Raji (cell line): ENCODE measurements around the gene PIGZ.
A peak's percentile ranks its signal among the peaks of the same experiment; 100 is the strongest.

Experiments
- POLR2A ChIP-seq: IDR thresholded peaks from 2 replicates; pipeline ENCODE4 v1.6.1; 2011; ENCODE audit warnings: low read depth, low read length, control low read depth; ENCODE audit not compliant: insufficient read depth

The PIGZ gene

DNA sequence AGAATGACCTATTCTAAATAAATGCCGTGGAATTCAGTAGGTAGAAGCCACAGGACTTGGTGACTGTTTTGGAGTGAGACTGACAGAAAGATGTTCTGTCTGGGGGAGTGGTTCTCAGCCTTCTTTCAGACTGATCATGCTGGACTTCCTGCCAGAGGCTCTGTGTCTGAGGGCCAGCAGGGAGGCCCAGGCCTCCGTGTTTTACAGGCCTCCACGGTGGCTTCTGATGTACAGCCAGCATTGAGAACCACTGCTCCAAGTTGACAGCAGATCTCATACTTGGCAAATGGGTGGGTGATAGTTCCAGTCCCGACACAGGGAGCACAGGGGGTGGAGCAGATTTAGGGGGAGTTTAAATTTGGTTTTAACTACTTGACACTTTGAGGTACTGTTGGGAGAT is 6.7 kb upstream of the PIGZ start:
- TF ChIP-seq POLR2A: no peak

DNA sequence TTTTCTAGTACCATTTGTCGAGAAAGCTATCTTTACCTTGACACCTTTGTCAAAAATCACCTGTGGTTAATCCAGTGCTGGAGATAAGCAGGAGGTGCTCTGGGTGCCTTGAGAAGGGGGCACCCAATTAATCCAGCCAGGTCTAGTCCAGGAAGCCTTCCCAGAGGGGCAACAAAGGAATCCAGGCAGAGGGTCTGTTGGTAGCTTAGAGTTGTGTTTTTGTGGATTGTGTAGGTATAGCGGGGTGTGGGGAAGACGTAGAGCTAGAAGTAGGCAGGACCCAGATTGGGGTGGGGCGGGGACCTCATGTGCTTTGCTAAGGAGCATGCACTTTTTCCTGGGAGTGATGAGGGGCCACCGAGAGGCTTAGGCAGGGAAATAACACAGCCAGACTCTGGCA is 6.0 kb upstream of the PIGZ start:
- TF ChIP-seq POLR2A: no peak

DNA sequence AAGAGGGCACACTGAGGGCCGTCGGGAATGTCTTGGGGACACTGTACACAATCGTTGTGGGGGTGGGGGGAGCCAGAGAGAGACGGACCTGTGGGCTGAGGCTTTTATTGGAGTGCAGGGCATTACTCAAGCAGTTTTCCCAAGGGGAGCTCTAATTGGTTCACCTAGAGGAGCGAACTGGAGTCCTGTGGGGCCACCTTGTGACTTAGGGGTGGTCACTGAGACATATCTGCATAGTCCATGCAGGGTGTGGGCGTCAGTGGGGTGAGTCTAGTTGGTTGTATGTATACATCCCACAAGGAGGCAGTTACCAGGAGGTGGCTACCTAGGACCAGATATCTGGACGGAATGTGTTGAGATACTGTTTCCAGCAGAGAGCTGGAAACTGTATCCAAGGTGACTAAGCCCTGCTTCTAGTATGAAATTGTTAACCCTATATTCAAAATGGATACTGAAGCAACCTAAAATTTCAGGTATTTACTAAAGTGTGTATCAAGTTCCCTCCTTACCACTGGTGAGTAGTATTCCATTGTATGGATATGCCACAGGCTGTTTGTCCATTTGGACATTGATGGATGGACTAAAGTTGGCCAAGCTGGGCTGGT is 2.6 kb upstream of the PIGZ start:
- TF ChIP-seq POLR2A: no peak

DNA sequence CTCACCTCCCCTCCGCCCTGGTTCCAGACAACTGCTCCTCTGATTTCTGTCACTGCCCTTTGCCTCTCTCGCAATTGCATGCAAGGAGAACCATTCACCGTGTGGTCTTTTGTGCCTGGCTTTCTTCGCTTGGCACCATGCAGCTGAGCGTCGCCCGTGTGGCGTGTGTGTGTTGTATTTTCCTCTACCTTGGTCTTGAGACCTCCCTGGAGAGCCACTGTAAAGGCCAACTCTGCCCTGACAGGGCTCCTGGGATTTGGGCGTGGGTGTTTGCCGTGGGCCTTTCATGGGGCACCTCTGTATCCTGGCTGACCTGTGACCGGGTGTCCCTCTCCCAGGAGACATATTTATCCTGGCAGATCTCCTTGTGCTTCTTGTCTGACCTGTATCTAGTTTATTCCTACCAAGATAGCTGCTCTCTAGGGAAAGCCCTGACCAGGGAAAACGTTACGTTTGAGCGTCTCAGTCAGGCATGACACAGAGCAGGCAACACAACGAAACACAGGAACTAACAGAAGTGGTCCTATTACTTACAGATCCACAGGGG is 2.0 kb upstream of the PIGZ start:
- TF ChIP-seq POLR2A: no peak

DNA sequence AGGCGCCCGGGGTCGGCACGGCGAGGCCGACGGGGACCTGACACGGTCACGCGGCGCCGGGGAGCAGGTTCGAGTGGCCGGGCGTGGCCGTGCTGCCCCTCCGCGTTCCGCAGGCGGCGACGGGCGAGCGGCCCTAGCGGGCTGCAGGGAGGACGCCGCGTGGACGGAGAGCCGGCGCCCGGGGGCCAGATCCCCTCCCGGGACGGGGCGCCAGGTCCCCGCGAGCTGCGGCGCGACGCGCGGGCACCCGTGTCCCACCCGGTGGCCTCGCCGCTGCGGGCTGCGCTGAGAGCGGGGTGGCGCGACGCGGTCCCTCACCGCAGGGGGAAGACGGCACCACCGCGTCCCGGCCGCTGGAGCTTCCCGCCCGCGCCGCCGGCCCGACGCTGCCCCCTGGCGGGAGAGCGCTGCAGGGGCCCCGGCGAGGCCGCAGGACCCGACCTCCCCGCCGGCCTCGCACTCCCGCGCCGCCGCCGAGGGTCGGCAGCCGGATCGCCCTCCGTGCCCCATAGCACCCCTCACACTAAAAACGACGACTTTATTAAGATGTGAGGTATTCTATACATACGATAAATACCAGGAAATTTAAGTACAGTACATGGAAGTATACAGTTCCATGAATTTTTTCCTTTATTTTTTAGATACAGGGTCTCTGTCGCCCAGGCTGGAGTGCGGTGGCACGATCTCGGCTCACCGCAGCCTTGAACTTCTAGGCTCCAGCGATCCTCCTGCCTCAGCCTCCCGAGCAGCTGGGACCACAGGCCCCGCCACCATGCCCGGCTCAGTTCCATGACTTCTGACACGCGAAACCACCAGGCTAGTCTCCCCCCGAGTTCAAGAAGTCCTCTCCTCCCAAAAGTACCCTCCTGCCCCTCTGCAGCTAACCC is 1.3 kb upstream of the PIGZ start:
- 0 out of 2 replicates have a peak, but pooled peaks have one; percentile 9 for TF ChIP-seq POLR2A

DNA sequence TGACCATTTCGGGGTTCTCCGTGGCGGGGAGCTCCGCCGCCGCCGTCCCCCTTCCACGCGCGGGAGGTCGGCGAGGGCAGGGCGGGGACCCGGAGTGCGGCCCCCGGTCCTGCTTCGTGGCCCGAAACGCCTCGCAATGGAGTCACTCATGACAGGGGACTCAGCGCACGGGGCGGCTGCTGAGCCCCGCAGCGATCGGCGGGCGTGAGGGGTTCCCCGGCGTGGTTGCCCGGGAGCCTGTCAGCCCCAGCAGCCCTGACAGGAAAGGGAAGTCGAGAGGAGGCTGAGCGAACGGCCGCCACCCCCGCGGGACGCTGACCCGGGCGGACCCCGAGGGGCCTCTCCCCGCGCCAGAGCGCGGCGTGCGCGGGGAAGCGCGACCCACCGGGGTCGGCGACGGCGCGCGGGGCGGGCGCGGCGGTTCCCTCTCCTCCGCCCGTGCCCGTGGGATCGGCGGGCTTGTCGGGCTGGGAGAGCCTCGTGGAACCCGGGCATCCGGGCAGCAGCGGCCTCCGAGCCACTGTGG is 564 bp upstream of the PIGZ start:
- TF ChIP-seq POLR2A: 0 out of 2 replicates have a peak, but pooled peaks have one; percentile 9

DNA sequence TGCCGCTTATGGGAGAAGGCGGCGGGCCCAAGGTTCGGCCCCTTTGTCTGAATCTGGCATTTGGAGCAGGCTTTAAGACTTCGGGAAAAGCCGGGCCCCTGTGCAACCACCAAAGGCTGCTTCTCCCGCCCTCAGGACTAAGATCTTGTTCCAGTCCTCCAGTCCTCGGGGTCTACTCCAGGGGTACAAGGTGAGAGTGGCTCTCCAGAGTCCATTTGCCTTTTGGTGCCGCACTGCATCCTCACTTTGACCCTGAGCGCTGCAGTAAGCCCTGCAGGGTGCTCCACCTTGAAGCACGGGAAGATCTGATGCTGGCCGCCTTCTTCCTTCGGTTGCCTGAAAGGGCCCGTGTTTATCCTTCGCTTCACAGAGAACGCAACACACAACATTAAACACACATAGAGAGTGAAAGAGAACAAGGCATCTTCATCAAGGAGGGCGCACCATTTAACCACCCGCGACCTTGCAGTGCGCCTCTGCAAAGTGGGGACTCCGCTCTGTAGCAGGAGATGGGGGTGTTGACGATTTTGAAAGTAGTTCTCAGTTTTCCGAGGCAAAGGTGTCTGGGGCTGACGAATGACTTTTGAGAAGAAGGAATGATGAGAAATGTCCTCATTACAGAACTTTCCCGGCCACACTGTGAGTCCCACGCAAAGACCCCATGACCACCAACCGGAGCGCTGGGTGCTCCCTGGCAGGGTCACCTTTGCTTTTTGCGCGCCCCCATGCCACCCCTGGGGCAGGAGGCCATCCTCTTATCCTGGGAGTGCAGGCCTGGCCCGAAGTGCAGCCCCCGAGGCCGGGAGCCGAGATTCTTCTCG is 1.0 kb downstream of the PIGZ start:
- no peak for TF ChIP-seq POLR2A

DNA sequence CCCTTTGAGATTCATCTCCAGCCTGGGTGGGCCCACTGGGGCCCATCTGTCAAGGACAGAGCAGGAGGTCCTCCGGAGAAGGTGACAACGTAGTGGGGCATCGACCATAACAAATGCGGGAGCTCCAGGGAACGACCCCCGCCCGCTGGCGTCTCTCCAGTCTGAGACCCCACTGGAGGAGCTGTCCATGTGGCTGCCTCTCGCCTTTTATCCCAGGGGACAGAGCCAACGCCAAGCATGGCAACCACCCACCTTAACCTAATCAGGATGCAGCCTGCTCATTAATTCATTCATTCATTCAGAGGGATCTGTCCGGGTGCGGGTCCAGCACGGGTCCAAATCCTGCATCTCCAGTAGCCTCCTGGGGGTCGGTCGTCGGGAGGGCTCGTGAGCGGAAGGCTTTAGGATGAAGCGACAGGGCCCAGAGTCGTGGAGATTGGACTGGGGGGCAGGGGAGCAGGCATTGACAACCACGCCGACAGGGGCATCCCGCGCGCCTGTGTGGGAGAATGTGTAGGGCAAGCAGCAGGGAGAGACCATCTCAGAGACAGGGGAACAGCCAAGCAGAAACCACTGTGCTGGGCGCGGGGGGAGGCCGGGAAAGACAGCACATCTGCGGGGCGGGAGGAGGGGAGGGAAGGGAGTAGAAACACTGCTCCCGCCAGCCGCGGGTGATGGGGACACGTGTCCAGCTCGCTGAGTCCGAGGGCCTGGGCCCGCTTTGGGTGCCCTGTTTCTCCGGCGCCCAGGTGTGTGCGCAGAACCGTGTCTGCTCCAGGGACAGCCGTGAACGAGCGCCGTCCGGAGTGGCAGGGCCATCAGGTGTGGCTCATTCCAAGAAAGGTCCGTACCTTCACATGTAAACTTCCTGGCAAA is 1.9 kb downstream of the PIGZ start:
- TF ChIP-seq POLR2A: no peak

DNA sequence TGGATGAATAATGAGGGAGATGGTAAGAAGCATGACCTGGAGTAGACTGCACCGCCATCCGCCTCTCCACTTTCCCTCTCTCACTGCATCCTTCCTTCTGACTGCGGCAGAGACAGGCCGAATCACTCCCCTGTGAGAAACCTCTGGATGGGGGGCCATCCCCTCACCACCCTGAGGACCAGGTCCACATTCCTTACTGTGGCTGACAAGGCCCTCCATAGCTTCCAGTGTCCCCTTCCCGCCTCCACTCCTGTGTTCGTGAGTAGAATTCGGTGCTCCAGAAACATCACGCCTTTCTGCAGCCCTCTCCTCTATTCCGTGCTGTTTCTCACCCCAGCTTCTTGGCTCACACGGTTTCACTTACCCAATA is 2.8 kb downstream of the PIGZ start:
- TF ChIP-seq POLR2A: no peak

DNA sequence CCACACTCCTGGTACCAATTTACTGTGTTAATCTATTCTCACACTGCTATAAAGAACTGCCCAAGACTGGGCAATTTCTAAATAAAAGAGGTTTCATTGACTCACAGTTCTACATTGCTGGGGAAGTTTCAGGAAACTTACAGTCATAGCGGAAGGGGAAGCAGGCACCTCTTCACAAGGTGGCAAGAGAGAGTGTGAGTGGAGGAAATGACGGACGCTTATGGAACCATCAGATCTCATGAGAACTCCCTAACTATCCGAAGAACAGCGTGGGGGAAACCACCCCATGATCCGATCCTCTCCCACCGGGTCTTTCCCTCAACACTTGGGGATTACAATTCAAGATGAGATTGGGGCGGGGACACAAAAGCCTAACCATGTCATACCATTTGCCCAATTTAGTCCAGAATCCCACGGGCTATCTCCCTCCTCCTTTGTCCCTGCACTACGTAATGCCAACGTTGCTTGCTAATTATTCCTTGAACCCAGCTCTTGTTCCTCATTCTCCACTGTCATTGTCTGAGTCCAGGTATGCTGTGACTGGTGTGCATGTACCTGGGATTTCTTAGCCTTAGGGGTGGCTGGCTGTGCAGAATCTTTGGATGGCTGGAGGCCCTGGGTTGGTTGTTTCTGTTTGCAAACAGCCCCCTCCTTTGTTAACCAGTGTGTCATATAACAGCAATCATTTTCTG is 3.4 kb downstream of the PIGZ start:
- no peak for TF ChIP-seq POLR2A

DNA sequence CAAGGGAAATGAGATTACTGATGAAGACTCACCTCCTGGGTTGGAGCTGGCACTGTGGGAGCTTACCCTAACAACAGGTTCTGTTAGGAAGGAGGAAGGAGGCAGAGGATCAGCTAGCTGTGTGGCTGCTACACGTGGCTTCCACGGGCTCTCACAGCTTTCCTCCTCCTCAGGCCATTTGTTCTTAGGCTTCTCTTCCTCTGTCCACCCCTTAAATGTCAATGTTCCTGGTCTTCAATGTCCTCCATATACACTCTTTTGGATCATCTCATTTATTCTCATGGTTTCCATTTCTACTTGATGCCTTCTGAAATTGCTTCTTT is 5.0 kb downstream of the PIGZ start:
- no peak for TF ChIP-seq POLR2A

DNA sequence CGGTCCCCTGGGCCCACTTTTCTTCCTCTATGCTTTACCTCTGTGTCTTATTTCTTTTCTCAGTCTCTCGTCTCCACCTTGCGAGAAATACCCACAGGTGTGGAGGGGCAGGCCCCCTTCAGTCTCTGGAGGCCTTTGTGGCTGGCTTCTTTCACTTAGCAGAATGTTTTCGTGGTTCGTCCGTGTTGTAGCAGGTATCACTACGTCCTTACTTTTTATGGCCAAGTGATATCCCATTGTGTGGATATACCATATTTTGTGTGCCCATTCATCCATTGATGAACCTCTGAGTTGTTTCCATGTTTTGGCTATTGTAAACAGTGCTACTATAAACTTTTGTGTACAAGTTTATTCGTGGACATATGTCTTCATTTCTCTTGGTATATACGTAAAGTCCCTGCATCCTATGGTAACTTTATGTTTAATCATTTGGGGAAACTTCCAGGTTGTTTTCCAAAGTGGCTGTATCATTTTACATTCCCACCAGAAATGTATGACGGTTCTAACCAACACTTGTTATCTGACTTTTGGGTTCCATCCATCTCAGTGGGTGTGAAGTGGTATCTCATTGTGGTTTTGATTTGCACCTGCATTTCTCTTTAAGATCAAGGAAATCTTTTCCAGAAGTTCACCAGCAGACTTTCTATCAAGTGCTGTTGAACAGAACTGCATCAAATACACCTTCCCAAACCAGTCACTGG is 5.6 kb downstream of the PIGZ start:
- no peak for TF ChIP-seq POLR2A
